GM18511 (cell line): ENCODE results near the gene ADGRG7.
A peak's percentile ranks its signal among the peaks of the same experiment; 100 is the strongest.
"Not testable (repeated sequence)": the region's sequence is repeated elsewhere in the genome, so short reads cannot be mapped to it uniquely, and the experiment has no call there.

Source experiments
- ATAC-seq: cut with Tn5 transposase; IDR thresholded peaks from one replicate; pipeline ENCODE4 v1.9.1; 2021; ENCODE audit warnings: mild to moderate bottlenecking, moderate library complexity; ENCODE audit not compliant: unreplicated experiment

Gene ADGRG7

DNA sequence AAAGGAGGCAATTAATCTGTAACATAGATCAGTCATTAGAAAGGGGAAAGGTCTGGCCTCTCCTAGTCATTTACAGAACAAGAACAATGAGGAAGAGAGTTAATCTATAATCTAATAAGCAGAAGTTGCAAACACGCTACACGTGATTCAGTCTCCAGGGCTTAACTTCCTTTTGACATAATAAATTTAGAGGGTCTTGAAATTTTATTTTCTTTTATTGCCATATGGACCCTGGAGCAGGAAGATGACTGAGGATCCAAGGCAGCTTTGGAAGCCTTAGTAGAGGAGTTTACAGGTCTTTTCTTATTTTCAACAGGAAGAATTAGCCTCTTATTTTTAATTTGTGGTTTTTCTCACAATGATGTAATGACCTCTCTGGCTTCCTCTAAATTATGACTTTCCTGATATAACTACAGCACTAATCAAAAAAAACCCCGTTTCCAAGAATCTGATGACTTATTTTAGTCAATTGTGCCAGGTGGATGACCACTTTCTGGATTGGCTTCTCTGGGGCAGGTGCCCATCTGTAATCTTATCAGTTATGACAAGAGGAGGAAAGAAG, 32.2 kb downstream of the ADGRG7 start:
- peak; percentile 90 for ATAC-seq

DNA sequence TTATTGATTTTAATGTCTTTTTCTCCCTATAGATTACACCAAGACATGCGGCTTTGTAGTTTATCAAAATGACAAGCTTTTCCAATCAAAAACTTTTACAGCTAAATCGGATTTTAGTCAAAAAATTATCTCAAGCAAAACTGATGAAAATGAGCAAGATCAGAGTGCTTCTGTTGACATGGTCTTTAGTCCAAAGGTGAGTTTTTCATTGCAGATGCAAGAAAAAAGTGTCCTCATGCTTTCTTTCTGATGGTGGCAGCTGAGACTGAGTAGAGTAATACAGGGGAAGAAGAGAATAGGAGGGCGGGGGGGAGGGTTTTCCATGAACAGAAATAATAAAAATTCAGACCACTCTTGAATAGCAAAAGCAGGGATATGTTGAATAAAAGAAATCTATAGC, 36.5 kb downstream of the ADGRG7 start:
- no peak for ATAC-seq

DNA sequence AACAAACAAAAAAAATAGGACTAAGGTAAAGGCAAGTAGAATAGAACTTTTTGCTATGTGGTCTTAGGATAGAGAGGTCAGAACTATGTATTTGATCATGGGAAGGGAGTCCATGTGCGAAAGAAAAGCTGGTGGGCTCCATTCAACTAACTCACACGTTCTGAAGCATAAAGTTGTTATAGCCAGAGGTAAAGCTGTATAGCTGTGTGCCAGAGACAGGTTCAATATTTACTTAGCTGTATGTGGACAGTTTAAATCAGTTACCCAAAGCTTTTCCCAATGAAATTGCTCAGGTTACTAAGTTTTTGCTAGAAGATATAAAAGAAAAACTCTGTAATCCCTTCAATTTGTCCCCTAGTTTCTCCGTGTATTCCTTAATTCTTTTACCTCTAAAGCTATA, 37.8 kb downstream of the ADGRG7 start:
- ATAC-seq: no peak

DNA sequence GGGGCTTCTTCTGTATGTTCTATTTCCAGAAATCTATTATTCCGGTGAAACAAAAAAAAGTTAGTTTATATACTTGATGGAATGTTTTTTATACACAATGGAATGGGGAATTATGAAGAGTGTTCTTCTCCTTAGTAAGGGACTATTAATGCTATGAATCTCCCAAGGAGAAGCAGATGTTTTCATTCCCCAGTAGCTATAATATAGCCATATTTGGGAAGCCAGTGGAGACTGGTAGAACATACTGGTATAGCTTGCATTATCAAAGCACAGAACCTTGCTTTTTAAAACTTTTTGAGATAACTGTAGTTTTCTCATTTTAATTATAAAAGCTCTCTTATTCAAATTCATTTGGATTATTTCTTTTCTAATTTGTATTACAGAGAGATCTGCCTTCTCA, 38.3 kb downstream of the ADGRG7 start:
- ATAC-seq: no peak

DNA sequence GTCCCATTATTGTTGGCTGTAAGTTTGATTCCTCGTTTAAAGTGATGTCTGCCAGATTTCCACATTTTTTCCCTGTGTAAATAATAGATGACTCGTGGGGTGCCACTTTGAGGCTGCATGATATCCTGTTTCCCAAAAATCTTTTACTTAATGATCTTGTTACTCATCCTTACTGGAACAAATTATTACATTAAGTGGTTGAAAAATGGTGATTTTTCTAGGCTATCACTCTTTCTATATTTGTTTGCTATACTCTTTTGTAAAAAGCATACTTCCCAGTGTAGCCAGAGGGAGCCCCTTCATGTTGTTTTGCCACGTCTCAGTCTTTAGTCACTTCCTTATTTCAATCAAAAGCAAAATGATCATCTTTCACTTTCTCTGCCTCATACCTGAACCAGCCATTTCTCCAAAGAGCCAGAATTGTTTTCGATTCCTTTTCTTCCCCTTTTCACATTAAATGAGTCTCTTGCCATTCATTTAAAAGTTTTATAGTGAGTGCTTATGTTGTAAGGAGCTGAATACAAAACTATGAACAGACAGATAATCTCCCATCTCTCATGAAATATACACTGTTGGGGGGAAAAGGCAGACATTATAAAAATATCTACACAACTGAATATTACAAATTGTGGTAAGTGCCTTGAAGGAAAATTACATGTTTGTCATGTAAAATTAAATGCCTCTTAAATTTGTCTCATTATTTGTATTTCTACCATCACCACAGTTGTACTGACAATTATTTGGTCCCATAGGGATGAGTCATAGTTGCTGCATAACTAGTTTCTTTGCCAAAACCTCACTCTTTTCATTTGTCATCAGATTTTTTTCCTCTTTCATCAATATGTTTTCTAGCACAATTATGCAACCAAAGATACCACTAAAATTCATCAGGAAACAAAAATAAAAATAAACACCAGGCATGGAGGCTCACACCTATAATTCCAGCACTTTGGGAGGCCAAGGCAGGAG, 41.5 kb downstream of the ADGRG7 start:
- peak; percentile 100 for ATAC-seq

DNA sequence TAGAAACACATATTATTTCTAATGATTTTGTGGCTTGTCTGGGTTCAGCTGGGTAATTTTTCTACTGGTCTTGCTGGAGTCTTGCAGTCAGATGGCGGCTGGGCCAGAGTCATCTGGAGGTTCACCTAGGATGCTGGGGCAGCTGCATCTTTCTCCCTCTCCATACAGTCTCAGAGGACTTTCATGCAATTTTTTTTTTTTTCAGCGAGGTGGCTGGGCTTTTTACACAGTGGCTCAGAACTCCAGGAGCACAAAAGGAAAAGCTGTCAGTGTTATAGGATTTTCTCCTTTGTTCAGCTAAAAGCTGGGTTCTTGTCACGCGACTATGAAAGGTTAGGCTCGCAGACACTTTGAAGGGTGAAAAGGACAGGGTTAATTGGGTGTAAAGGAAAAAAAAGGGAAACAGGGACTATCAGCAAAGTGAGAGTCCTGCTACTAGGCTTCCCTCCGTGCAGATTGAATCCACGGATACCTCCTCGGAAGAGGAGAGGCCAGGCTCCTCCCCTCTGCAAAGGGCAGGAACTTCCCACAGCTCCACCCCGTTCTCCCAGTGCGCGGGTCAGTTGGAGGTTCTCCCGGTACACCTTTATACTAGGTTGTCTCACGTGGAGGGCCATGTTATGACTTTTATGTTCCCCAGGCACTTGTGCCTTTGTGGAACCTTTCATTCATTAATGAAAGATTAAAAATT, 44.3 kb downstream of the ADGRG7 start:
- ATAC-seq: no peak

DNA sequence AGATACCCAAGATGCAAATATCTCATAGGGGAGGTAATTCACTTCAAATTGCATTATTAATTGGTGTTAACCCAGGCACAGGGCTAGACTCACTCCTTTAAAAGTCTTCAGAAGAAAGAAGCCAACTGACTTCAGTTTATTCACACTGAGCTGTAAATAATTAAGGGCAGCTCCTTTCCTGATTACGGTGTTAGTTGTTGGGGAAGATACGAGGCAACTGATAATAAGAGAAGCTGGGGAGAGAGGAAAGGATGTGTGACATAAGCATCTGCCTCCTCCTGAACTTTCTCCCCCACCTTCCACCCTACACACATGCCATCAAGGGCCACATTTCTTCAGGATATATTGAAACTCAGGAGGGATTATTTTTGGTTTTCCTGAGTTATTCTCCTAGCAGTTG, 47.5 kb downstream of the ADGRG7 start:
- no peak for ATAC-seq

DNA sequence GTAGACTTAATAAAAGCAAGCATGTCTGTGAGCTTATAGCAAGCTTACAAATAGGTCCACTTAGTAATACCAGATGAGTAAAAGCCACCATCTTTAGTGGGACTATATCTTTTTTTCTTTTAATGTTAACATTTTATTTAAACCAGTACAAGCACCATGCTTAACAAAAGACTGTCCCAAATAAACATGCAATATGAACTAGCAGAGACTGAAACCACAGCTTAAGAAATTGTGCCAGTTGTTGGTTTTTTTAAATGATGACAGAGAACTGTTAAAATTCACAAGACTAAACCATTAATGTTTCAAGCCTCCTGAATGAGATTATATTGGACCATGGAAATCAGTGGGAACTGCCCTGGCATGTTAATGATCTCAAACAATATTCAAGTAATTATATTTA, 51.9 kb downstream of the ADGRG7 start:
- ATAC-seq: not testable (repeated sequence)

DNA sequence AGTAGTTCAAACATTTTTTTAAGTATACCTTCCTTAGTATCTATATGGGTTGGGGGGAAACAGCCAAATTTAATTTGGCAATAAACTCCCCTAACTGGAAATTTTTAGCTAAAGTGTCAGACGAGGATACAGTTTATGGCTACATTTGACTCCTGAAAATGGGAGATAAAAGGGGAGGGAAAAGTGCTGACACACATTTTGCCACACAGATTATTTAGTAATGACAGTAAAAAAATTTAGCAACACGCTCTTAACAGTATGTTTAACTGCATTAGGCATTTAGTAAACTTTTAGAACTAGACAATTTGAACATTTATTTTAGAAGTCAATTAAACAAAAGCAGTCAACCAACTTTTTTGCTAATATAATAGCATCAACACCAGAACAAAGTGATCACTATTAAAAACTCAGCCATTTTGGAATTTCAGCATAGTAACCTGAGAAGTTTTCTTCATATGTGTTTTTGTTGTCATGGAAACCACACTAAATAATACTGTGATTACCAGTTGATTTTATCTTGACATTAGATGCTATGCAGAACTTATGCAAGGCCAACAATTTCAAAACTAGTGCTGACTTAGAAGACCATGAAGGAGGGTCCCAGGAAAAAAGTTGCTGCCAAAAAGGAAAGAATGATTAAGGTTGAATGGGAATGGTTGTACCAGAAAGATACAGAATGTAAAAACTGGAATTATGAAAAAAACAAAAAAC, 52.9 kb downstream of the ADGRG7 start:
- ATAC-seq: no peak

DNA sequence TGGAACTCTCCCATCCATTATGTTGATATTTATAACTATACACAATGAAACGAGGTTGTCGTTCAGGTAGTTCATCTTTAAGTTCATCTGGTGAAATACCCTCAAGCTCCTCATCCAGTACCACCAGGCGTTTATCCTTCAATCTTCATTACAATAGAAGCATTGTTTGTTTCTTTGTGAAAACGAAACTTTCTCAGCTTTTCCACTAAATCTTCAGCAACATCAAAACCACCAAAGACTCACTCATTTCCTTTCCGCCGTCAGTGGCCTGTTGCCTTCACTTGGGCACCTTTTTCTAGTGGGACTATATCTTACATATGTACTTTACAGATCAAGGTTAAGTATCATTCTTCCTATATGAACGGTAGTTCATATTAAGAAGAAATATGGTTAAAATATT, 55.8 kb downstream of the ADGRG7 start:
- ATAC-seq: peak; percentile 51

DNA sequence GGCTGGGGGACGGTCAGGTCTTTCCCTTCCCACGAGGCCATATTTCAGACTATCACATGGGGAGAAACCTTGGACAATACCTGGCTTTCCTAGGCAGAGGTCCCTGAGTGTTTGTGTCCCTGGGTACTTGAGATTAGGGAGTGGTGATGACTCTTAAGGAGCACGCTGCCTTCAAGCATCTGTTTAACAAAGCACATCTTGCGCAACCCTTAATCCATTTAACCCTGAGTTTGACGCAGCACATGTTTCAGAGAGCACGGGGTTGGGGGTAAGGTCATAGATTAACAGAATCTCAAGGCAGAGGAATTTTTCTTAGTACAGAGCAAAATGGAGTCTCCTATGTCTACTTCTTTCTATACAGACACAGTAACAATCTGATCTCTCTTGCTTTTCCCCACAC, 57.3 kb downstream of the ADGRG7 start:
- ATAC-seq: not testable (repeated sequence)

DNA sequence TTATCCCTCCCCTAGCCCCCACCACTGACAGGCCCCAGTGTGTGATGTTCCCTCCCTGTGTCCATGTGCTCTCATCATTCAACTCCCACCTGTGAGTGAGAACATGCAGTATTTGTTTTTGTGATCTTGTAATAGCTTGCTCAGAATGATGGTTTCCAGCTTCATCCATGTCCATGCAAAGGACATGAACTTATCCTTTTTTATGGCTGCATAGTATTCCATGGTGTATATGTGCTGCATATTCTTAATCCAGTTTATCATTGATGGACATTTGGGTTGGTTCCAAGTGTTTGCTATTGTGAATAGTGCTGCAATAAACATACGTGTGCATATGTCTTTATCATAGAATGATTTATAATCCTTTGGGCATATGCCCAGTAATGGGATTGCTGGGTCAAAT, 57.9 kb downstream of the ADGRG7 start:
- ATAC-seq: not testable (repeated sequence)

DNA sequence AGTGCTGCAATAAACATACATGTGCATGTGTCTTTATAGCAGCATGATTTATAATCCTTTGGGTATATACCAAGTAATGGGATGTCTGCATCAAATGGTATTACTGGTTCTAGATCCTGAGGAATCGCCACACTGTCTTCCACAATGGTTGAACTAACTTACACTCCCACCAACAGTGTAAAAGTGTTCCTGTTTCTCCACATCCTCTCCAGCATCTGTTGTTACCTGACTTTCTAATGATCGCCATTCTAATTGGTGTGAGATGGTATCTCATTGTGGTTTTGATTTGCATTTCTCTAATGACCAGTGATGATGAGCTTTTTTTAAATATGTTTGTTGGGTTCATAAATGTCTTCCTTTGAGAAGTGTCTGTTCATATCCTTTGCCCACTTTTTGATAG, 61.6 kb downstream of the ADGRG7 start:
- not testable (repeated sequence) for ATAC-seq

DNA sequence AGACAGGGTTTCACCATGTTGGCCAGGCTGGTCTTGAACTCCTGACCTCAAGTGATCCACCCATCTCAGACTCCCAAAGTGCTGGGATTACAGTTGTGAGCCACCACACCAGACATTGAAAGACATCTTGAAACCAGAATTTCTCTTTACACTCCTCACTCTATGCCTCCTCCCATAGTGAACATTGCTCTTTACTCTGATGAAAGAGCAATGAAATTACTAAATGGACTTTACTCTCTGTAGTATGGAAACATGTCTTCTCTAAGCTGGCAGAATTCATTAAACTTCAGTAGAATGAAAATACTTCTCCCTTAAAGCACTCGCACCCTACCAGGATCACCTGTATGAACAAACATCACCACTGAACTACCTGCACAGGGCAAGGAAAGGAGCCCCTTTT, 72.1 kb downstream of the ADGRG7 start:
- no peak for ATAC-seq

DNA sequence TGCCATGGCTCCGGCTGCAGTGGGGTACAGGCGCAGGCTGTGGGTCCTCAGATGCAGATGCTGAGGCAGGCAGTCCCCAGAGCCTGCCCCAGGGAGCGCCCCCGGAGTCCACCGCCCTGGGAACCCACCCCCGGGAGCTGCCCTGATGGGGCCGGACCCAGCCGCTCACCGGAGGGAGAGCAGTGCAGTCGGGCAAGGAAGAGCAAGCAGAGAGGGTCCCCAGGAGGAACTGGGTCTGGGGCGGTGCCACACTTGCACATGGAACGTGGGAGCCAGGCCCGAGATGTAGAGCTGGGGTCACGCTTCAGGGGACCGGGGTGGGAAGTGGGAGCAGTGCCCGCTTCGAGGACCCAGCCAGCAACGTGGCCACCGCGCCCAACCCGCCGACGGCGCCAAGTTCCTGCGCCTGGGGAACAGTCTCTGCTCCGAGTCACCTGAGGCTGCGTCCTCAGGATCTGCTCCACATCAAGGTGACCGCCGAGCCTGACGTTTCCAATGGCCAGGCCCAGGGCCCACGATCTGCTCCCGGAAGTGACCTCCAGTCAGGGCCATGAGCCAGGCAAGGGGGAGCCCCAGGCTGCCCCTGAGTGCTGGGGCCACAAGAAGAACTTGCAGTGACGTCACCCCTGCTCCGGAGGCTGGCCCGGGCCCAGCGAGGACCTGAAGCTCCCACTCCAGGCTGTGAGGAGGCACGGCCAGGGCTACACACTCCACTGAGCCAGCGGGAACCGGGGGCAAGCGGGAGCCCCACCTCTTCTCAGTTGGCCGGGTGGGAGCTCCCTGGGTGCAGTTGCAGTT, 72.9 kb downstream of the ADGRG7 start:
- ATAC-seq: no peak

DNA sequence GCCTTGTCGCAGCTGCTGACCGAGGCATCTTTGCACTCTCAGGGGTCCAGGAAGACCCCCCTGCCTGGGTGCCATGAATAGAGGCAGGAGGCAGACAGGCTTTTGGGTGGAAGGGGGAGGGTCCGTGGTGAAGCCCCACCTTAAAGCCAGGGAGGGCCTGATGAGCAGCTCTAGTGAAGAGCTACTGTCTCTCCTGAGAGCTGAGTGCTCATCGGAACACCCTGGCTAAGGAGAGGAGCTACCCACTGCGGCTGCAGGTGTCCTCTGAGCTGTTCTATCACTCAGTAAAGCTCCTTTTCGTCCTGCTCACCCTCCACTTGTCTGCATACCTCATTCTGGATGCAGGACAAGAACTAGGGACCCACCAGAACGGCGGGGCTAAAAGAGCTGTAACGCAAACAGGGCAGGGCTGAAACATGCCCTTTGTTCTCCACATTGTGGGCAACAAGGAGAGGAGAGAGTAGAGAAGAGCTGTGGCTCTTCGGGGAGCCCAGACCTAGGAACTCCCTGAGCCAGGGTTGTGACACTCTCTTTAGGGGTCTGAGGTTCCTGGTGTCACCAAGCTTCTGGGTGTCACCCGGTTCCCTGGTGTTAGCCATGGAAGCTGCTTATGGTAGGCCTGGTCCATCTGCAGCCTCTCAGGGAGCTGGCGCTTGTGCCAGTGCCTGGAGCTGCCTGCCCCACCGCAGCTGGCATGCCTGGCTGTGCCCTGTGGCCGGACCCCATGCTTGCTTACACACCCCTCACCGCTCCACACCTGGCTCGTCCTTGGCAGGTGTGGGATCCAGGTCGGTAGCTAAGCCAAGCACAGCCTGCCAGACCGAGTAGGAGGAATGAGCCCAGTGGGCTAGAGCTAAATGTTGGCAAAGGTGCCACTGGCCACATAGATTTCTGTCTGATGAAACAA, 73.7 kb downstream of the ADGRG7 start:
- ATAC-seq: no peak

DNA sequence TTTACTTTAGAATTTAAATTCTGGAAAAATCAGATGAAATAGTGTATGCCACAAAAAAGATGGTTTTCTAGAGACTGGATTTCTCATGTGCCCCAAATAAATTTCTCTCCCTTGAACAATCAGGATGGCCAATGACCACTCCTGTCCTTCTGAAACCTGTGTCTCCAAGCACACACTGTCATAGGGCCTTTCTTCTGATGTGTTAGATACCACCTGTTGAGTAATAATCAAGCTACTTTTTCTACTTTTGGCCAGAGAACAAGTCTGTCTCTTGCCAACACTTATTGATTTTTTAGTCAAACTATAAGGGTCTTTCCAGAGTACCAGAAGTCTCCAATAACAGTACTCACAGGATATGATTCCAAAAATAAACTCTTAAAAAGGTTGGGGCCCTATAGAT, 83.8 kb downstream of the ADGRG7 start:
- ATAC-seq: no peak

DNA sequence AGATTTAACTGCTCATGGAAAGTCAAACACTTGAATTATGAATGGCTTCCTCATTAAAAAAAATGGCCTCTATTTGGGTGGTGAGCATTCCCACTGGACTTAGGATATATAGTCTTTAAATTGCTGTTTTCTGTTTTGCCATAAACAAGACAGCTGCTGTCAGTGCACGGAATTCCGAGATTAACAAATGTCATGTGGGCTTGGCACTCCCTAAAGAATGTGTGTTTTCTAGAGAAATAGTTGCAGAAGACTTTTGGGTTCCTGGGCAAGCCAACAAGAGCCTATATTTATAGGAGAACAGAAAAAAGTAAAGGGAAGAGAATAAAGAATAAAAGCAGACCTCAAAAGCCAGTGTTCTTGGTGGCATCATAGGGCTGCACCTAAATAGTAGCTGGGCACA, 86.3 kb downstream of the ADGRG7 start:
- ATAC-seq: no peak

DNA sequence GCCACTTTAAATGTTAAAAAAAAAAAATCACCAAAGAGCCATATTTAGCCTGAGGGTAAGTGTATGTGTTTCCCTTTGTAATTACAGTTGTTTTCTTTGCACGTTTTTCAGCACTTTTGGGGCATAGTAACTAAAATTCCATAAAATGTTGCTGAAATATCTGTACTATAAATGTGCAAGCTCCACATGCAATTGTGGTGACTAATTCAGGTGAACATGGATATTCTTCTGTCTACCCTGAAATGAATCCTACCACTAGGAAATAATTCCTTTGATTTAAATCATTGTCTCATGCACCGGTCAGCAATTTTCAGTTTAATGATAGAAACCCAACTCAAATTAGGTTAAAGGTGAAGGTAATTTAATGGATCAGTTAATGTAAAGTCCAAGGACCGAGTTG, 86.8 kb downstream of the ADGRG7 start:
- ATAC-seq: no peak
